Suppressor macrophage treated with lipopolysaccharide for 1 hour (primary cell): ENCODE results near the gene MYLK3.

Source experiments
- DNase-seq, 3 donors: peaks; one replicate each; pipeline ENCODE4 v3.0.0-alpha.2; 2020 to 2022

The MYLK3 gene

DNA sequence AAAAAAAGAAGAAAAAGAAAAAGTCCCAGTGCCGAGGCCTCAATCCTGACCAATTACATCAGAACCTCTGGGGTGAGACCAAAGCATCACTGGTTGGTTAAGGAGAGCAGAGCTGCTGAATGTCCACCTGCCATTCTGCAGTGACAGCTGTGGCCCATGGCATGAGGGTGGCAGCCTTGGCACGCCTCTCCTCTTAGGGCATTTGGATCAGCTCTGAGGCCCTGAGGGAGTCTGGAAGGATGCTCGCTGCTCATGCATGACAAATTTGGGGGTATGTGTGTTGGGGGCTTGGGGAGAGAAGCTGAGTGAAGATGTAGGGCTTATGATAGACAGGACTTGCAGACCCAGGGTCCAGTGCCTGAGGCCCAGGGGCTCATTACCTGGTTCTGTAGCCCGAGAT lies 26.3 kb downstream of the MYLK3 start:
- no peak for DNase-seq

DNA sequence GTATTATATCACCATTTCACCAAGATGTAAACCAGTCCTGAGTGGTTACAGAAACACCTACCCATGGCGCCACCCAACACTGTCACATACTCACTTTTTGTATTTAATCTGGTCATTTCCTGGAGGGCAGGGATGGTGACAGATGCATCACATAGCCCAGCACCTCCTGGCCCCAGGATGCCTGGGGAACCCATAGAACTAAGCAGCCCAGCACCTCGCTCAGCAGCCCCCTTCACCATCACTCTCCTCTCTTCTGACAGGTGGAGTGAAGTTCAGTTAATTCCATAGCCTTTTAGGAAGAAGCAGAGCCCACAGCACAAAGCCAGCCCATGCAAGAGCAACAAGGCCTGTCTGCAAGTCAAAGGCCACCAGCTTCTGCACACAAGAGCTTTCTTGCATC lies 27.5 kb downstream of the MYLK3 start:
- no peak for DNase-seq

DNA sequence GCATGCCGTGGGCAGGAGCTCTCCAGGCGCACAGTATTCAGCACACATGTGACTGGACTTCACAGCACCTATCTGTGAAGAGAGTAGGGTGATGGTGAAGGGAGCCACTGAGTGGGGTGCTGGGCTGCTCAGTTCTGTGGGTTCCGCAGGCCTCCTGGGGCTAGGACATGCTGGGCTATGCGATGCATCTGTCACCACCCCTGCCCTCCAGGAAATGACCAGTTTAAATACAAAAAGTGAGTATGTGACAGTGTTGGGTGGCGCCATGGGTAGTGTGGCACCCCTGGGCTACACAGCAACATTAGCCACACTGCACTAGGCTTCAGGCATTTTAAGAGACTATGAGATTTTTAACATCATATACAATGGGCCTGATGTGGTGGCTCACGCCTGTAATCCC lies 28.6 kb downstream of the MYLK3 start:
- DNase-seq: no peak

DNA sequence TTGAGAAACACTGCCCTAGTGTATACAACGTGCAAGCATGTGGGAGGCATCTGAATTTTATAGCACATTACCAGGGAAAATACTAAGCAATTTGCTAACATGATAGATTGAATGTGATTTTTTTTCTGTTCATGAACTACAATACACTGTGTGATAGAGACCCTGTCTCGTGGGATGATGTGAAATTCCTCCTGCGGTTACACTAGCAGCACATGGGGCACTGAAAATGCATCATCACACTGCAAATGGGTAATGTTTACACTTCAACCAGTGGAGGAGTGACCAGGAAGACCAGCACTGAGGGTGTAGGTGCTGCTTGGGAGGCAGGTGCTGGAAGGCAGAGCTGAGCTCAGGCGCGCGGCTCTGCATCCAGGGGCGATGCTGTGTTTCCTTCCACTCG lies 29.9 kb downstream of the MYLK3 start:
- no peak for DNase-seq

DNA sequence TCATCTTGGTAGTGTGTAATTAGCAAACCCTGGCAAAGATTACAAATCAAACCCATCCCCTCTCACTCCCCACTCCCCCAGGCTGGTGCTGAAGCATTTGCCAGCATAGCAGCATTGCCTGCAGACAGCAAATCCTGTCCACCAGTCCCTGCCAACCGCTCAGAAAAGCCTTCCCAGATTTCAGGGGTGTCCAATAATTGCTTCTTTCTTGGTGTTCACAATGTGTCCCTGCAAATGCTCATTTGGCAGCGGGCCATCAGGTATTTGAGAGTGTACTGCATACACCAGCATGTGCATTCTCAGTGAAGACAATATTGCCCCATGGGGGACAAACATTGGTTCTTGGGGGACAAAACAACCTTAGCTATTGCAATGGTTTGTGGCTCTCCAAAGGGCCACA lies 30.5 kb downstream of the MYLK3 start:
- no peak for DNase-seq

DNA sequence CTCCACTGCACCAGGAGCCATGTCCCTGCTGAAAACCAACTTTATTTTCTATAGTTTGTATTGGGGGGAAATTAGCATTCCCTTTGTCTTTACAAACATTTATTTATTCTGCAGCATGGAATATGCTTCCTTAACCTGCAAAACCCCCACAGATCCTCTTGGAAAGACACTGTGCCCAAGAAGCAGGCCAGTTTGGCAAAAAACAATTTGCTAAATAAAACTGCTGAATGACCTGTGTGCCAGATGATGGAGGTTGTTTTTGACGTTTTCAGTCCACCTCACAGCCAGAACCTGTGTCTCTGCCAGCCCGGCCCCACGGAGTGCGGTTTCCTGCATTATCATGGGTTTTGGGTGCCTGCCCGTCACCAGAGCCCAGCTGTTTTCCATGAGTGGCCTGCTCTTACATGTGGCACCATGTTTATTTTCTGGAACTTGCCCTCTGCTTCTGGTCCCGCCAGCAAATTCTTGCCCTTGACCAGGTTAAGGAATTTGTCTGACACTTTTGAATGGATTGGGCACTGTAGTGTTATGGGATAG lies 32.3 kb downstream of the MYLK3 start:
- DNase-seq: no peak

DNA sequence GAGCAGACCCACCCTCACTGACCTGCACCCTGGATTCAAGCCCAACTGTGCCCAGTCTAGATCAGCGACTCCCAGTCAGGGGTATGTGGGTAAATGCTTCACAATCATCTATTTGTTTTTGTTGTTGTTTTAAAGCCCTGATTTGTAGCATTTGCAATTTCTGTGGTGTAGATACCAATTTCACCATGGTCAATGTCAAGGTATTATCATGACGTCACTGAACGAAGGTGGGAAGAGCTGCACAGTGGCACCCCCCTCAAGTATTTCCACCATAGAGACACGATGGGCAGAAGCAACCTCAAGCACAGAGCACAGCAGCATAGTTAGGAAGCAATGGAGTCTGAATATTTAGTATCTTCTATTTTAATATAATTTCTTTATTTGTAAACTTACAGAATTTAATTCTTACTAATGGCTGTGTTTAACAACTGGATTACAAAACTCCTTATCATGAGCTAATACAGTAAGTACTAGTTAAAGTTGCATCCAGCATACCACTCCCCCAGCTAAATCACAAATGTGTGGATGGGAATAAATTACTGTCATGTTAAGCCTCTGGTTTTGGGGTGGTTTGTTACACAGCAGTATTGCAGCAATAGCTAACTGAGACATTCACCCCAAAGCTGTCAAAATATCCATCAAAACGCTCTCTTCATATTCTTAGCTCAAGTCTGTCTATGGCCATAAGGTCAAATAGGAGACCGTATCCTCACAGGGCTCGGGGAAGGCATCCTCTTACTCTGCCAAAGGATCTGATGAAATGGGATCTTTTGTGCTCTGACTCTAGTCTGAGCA lies 33.1 kb downstream of the MYLK3 start:
- DNase-seq: no peak

DNA sequence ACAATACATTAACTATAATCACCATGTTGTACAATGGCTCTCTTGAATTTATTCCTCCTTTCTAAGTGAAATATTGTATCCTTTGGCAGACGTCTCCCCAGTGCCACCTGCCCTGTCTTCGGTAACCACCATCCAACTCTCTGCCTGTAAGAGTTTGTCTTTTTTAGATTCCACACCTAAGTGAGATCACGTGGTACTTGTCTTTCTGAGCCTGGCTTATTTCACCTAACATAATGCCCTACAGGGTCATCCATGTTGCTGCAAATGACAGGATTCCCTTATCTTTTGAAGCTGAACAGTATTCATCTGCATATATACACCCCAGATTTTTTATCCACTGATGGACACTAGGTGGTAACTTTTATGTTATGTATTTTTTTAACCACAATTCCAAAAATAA lies 34.5 kb downstream of the MYLK3 start:
- DNase-seq: no peak

DNA sequence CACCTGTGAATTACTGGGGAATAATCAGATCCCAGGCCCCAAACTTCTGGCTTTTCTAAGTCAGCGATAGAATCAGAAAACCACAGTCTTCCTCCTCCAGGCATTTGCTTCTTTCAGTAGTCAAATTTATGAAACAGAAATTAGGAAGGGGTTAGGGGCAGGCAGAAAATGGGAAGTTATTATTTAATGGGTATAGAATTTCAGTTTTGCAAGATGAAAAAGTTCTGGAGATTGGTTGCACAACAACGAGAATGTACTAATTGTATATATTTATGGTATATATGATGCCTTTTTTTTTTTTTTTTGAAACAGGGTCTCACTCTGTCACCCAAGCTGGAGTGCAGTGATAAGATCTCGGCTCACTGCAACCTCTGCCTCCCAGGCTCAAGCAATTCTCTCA lies 35.2 kb downstream of the MYLK3 start:
- DNase-seq: peak; percentile 59 to 78 (median 76)

DNA sequence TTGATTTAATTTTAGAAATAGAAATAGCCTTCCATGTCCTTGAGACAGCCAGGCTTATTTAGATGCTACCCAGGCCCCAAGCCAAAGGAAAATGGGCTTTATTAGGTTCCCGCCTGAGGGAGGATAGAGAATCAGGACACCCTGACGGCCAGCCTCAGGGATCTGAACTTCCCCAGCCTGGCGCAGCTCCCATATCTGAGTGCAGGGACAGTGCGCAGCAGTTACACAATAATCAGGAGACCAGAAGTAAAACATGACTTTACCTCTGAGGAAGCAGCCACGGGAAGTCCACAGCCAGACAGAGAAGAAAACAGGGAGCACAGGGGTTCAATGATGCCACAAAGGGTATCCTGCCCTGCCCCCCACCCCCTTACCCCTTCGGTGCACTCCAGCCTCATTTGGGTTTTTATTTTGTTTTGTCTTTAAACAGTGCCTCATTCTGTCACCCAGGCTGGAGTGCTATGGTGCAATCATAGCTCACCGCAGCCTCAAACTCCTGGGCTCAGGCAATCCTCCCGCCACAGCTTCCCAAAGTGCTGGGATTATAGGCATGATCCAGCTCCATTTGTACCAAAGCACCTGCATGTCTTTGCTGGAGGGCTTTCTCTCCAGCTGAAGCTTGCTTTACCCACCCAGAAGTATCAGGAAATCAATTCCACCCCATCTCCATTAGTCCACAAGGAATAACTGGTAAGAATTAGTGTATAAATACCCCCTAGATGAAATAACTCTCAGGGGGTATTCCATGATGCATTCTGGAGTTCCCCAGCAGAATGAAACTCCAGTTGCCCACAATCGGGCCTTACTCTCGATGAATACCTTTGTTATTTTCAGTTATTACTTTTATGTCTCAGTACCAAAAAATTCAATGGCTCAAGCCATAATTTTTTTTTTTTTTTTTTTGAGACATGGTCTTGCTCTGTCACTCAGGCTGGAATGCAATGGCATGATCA lies 36.8 kb downstream of the MYLK3 start:
- peak; percentile 69 to 80 (median 76) for DNase-seq

DNA sequence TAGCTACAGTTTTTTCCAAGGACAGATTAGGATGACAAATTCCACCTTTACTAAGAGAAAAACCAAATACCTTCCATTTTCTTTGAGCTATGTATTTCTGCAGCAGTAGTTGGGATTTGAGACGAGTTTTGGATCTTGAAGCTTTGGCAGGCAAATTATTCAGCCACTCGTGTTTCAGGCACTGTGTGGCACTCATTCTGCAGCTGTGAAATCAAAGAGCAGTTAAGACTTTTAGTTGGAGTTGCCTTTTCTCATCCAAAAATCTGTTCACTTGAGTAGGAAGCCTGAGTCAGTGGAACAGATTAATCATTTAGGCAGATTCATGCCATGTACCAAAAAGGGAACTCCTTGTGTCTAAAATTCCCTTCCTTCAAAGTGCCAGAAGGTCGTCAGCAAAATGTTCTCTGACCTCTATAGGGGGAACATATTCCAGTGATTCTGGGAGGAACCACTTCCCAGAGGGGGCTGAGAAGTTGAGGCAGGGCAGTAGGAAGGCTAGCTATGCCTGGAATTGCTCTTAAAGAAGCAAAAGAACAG lies 38.6 kb downstream of the MYLK3 start:
- peak; percentile 73 to 92 (median 90) for DNase-seq

DNA sequence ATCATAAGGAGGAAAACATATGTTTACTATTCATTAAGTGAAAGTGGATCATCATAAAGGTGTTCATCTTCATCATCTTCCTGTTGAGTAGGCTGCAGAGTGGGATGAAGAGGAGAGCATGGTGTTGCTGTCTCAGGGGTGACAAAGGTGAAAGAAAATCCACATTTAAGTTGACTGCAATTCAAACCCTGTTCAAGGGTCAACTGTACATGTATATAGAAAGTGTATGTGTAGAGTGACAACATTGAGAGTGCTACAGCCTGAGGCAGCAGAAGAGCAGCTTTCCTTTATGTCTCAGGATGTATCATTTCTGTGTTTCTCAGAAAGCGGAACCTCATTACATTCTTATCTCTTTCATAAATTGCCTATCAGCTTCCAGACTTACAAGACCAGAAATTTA lies 41.5 kb downstream of the MYLK3 start:
- no peak for DNase-seq

DNA sequence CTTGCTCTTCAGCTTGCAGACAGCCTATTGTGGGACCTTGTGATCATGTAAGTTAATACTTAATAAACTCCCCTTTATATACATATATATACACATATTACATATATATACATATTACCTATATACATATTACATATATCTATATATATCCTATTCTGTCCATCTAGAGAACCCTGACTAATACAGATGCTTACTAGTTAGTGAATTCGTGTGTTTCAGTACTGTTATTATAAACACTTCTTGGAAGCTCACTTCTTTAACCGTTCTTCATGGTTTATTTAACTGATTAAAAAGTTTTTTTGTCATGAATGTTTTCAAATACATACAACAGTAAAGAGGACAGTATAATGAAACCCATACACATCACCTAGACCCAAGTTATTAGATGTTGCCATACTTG lies 46.1 kb downstream of the MYLK3 start:
- DNase-seq: no peak

DNA sequence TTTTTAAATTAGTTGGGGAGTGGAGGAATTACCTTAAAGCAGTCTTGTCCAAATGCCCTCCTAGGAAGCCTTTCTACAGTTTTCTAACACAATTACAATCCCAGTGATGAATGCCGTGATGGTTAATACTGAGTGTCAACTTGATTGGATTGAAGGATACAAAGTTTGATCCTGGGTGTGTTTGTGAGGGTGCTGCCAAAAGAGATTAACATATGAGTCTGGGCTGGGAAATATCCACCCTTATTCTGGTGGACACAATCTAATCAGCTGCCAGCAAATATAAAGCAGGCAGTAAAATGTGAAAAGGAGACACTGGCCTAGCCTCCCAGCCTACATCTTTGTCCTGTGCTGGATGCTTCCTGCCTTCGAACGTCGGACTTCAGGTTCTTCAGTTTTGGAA lies 46.5 kb downstream of the MYLK3 start:
- DNase-seq: no peak

DNA sequence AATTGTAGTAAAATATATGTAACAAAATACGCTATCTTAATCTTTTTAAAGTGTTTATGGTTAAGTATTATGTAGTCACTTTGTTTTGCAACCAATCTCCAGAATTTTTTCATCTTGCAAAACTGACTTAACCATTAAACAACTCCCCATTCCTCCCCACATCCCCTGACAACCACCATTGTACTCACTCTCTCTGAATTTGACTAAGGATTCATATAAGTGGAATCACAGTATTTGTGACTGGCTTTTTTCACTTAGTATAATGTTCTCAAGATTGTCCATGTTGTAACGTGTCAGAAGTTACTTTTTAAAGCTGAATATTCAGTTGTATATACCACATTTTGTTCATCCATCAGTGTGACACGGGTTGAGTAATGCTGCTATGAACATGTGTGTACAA lies 48.1 kb downstream of the MYLK3 start:
- DNase-seq: no peak

DNA sequence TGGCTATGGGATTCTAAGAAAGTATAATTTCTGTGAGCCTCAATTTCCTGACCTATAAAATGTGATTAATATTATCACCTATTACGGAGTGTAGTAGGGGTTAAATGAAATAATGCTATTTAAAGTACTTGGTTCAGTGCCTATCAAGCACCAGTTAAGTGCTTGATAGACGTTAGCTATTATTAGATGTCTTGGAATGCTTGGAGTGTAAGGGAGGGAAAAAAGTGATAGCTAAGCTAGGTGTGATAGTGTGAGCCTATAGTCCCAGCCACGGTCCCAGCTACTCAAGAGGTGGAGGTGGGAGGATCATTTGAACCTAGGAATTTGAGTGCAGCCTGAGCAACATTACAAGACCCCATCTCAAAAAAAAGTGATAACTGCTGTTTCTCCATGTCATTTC lies 51.2 kb downstream of the MYLK3 start:
- no peak for DNase-seq

DNA sequence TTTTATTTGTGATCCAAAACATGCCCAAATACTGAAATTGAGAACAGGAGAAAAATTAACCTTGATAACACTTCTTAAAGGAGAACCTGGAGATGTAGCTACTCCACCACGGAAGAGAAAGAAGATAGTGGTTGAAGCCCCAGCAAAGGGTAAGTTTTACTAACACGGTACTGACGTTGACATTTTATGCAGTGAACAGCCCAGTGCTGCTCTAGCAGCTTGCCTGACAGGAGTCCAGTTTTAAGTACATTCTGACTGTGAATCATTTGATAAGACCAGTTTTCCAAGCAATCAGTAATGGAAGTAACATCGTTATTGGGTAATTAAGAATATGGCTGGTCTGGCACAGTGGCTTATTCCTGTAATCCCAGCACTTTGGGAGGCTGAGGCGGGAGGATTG lies 52.2 kb downstream of the MYLK3 start:
- no peak for DNase-seq

DNA sequence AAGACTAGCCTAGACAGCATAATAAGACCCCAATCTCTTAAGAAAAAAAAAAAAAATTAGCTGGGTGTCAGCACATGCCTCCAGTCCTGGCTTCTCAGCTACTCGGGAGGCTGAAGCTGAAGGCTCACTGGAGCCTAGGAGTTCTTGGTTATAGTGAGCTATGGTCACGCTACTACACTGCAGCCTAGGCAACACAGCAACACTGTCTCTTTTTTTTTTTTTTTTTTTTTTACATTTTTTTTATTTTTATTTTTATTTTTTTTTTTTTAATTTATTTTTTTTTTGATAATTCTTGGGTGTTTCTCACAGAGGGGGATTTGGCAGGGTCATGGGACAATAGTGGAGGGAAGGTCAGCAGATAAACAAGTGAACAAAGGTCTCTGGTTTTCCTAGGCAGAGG lies 54.5 kb downstream of the MYLK3 start:
- DNase-seq: no peak

DNA sequence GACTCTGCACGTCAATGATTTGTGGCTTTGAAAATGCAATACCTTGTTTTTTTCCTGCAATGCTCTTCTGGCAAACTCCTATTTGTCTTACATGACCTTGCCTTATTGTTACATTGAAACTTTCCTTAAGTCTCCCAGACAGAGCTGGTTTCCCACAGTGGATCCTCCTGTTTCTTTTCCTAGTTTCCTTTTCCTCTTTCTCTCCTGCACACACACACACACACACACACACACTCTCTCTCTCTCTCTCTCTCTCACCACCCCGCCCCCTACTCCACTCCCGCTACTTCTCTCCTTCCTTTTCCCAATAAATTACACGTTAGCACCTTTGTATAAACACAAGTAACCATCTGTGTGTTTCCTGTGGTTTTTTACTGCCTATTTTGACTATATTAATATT lies 56.4 kb downstream of the MYLK3 start:
- DNase-seq: no peak

DNA sequence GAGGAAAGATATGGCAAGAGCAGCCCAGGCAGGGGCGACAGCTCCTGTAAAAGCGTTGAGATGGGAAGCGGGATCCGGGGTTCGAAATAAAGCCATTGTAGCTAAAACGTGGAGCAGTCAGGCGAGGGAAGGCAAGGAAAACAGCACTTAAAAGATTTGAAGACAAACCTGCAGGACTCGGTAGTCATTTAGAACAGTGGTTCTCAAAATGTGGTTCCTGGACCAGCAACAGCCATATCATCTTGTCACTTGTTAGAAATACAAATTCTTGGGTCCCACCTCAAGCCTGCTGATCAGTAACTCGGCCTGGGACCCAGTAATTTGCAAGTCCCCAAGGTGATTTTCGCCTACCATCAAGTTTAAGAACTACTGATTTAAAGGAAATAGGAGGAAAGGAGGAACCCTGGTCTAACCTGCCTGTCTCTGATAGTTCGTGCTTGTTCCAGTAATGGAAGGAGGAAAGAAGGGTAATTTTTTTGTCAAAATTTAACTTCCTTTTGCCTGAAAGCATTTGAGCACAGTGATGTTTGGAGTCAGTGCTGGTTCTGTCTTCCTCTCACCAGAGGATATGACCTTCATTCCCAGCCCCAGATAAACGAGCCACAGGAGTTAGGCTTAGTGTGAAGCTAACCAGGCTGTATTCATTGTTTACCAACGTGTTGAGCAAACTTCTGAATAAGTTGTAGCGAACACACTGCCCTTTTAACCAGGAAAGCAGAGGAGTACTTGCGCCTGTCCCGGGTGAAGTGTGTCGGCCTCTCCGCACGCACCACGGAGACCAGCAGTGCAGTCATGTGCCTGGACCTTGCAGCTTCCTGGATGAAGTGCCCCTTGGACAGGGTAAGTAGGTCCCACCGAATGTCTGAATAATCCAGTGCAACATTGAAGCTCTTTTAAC lies 57.6 kb downstream of the MYLK3 start:
- DNase-seq: peak in 2 of 3 donors; percentile 14 to 19

DNA sequence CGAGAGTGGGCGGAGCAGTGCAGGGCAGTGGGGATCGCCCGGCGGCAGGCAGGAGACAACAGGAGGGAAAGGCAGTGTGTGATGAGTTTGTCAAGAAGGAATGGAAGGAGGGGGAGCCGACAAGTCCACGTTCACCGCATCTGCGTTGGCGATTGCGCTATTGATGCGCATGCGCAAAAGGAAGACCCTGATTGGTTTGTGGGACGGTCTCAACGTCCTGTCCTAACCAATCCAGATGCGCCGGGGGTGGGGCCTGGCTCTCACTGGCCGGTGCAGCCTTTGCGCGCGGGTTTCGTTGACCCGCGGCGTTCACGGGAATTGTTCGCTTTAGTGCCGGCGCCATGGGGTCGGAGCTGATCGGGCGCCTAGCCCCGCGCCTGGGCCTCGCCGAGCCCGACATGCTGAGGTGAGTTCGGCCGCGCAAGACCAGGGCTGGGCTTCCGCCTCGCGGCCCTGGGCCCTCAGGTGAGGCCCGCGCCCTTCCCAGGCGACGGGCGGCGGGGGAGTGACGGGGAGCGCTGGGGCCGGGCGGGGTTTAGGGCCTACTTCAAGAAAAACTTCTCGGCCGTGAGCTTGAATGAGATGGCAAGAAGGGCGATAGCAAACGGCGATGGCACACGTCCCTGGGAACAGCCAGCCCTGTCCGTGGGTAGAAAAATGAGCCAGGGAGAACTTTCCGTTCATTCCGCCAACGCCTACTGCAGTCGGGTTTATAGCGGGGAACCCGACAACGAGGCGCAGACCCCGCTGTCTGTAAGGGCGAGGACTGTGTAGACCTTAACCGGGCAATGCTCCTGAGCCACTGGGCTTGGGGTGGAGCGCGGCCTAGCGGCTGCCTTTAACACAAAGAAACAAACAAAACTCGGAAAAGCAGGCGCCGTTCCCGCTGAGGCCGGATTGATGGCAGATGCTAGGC lies 58.5 kb downstream of the MYLK3 start, which contains the start of gene ORC6:
Gene ORC6 (plus strand): TSS at position 295 of the 916 bp plus-strand sequence. CDS start 47 bp downstream, at position 342.
- peak; percentile 98 to 99 (median 98) for DNase-seq
